CD4-positive, alpha-beta T cell treated with Interleukin-4 for 4 hours (primary cell): ENCODE measurements around the gene PDGFC.
"Not testable (repeated sequence)": the region's sequence is repeated elsewhere in the genome, so short reads cannot be mapped to it uniquely, and the experiment has no call there.

Source experiments
- DNase-seq: peaks from one replicate; pipeline ENCODE4 v3.0.0-alpha.2; 2020

The PDGFC gene

GRCh38 chr4:156894234-156894633 lies 77.4 kb downstream of the PDGFC start:
- DNase-seq = no peak

GRCh38 chr4:156892805-156893204 lies 78.8 kb downstream of the PDGFC start:
- DNase-seq = no peak

GRCh38 chr4:156889616-156890594 lies 81.7 kb downstream of the PDGFC start:
- no peak for DNase-seq

GRCh38 chr4:156888762-156889161 lies 82.8 kb downstream of the PDGFC start:
- no peak for DNase-seq

DNA sequence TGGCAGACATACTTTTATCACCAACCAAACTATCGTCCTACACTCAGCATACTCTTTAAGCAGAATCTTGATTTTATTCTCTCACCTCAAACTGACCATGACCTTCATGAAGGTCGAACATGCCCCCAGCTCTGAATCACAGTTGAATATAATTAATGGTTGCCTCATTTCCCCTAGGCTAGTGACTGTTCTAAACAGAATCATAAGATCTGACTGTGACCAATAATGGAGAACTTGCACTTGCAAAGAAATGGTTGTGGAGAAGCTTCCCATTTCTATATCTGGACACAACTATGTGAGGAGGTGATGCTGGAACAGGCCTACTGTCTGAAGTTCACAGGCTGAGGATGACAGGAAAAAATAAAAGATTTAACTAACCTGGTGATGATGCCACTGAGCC lies 85.1 kb downstream of the PDGFC start:
- DNase-seq = no peak

- no peak for DNase-seq
Observed at GRCh38 chr4:156885374-156885773, 86.2 kb downstream of the PDGFC start.

- no peak for DNase-seq
Observed at GRCh38 chr4:156884183-156884582, 87.4 kb downstream of the PDGFC start.

- DNase-seq = no peak
Observed at GRCh38 chr4:156875704-156876103, 95.9 kb downstream of the PDGFC start.

GRCh38 chr4:156875055-156875454 lies 96.5 kb downstream of the PDGFC start:
- no peak for DNase-seq

DNA sequence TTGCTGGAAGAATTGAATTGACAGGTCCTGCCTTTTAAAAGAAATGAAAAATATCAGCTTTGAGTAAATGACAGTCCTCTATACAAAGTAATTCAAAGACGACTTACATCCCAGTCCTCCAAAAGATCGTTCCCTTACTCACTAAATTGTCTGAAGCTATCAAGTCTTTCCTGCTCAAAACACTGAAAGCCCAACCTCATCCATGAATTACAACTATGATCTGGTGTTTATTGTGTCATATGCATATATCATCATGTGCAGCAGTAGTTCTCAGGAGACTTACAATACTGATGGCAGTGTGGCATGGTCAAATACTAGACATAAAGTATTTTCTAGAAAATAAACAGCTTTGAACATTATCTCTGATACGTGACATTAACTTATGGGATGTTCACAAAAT lies 97.8 kb downstream of the PDGFC start:
- no peak for DNase-seq

DNA sequence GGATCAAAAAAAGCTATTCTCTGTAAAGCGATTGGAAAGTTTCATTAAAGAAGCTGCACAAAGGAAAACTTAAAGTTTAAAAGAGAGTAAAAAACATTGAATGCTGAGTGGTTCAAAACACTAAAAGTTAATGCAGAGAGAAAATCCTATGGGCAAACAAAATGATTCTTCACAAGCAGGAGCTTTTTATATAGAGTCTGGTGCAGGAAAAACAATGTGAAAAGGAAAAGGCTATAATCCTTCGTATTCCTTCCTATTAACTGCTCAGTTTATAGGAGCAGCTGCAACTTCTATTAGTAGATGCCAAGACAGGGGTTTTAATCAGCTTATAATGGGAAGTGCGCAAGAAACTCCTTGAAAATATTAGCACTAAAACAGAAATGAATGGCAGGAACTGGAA lies 100.7 kb downstream of the PDGFC start:
- DNase-seq = no peak

DNA sequence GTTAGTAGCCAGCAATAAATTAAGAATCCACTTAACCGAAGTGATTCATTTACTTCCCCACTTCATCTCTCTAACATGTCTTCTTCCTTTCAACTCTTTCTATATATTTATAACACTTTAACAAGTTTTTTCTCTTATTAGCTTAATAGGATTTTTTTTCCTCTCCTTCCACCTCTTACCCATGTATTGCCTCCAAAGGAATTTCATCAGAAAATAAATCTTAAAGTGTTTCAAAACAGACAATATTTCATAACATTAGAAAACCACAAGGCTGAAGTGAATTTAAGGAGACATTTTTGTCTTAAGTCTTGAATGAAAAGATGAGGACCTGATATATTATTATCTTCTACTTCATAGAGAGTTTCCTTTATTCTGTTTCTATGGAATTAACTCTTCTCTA lies 101.5 kb downstream of the PDGFC start:
- DNase-seq = no peak

GRCh38 chr4:156866088-156866487 lies 105.5 kb downstream of the PDGFC start:
- DNase-seq = not testable (repeated sequence)

GRCh38 chr4:156865451-156865850 lies 106.1 kb downstream of the PDGFC start:
- DNase-seq = no peak

DNA sequence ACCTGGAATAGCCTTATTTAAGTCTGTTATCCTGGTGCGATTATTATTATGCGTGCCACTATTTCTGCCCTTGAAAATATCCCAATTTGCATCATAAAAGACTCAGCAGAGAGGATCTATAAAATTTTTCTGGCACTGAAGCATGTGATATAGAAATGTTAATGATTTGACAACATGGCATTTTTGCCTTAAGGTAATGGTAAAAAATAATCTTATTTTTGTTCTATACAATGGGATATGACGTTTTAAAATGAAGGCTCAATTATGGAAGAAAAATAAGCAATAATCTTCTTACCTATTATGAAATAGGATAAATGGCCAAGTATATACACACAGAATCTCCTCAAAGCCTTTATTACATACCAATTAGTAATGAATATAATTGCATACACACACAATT lies 113.5 kb downstream of the PDGFC start:
- no peak for DNase-seq

GRCh38 chr4:156838761-156839160 lies 132.8 kb downstream of the PDGFC start:
- no peak for DNase-seq

- no peak for DNase-seq
Observed at GRCh38 chr4:156837625-156838345, 133.8 kb downstream of the PDGFC start.

DNA sequence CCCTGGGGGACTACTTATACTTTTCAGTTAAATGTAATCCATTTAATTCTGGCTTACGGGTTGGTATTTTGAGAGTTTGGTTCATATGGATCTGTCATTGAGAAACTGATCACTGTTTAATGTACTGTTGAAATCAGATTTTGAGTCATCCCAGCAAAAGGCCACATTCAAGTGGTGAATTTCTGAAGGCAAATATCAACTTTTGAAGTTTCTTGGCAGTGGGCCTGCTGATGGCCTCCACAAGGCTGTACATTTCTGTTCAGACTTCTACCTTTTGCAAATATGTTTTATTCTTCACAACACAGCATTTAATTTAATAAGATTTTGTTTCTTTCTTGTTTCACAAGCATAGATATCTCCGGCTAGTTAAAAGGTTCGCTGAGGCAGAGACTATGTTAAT lies 138.7 kb downstream of the PDGFC start:
- no peak for DNase-seq

GRCh38 chr4:156830351-156830750 lies 141.2 kb downstream of the PDGFC start:
- DNase-seq = no peak

- DNase-seq = no peak
Observed at GRCh38 chr4:156829201-156829873, 142.3 kb downstream of the PDGFC start.

- DNase-seq = no peak
Observed at GRCh38 chr4:156827519-156827918, 144.1 kb downstream of the PDGFC start.

GRCh38 chr4:156825074-156825473 lies 146.5 kb downstream of the PDGFC start:
- DNase-seq = no peak

DNA sequence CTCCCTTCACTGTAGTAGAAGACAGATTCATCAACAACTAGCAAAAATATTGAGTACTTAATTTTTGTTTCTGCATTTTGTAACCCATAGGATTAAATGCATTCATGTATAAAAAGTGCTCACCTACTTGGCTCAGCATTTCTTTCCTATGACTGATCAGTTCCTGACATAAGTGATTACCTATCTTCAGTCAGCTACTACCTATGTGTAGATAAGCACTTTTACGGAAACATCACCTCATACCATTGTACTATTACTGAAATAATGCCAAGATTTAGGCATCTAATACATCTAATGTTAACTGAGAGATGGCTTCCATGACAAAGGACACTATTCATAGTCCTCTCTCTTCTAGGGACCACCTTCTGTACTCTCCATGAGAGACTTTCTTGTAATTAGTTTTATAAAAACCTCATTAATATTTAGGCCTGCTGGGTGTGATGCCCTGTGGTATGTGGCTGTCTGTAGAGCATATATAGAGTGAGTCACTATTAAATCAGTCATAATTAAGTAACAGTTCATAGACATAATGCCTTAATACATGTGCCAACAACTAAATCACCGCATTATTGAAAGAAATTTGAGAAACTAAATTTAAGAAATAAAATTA lies 147.0 kb downstream of the PDGFC start:
- no peak for DNase-seq
